LNCAP (cell line): Measurements from ENCODE around the gene DNAH2.

Experiments
- TF ChIP-seq, protein P1 (sequence below): fragments of 450-650 bp; IDR thresholded peaks from 2 replicates; pipeline ENCODE4 v1.5.1; 2017; ENCODE audit warnings: mild to moderate bottlenecking

DNAH2 gene

GRCh38 chr17:7740481-7741001, 23.0 kb downstream of the DNAH2 start:
- TF ChIP-seq, protein P1, sequence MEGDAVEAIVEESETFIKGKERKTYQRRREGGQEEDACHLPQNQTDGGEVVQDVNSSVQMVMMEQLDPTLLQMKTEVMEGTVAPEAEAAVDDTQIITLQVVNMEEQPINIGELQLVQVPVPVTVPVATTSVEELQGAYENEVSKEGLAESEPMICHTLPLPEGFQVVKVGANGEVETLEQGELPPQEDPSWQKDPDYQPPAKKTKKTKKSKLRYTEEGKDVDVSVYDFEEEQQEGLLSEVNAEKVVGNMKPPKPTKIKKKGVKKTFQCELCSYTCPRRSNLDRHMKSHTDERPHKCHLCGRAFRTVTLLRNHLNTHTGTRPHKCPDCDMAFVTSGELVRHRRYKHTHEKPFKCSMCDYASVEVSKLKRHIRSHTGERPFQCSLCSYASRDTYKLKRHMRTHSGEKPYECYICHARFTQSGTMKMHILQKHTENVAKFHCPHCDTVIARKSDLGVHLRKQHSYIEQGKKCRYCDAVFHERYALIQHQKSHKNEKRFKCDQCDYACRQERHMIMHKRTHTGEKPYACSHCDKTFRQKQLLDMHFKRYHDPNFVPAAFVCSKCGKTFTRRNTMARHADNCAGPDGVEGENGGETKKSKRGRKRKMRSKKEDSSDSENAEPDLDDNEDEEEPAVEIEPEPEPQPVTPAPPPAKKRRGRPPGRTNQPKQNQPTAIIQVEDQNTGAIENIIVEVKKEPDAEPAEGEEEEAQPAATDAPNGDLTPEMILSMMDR, result no peak

GRCh38 chr17:7742729-7743128, 25.2 kb downstream of the DNAH2 start:
- TF ChIP-seq, protein P1, result no peak

DNA sequence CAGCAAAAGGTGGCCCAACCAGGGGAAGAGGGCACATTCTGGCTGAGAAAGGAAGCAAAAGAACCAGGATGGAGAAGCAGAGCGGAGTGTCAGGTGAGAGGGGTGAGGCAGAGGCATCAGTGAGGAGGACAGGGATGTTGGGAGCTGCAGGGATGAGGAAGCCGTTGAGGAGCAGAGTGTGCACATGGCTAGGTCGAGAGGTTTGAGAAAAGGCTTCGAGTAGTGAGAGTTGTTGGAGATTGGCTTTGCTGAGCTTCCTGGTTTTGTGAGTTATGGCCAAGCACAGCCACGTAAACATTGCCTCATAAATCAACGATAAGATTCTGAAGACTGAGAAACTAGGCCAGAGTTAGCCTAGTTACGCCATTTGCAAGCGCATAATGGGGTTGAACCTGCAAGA, 26.9 kb downstream of the DNAH2 start:
- TF ChIP-seq, protein P1, result no peak

DNA sequence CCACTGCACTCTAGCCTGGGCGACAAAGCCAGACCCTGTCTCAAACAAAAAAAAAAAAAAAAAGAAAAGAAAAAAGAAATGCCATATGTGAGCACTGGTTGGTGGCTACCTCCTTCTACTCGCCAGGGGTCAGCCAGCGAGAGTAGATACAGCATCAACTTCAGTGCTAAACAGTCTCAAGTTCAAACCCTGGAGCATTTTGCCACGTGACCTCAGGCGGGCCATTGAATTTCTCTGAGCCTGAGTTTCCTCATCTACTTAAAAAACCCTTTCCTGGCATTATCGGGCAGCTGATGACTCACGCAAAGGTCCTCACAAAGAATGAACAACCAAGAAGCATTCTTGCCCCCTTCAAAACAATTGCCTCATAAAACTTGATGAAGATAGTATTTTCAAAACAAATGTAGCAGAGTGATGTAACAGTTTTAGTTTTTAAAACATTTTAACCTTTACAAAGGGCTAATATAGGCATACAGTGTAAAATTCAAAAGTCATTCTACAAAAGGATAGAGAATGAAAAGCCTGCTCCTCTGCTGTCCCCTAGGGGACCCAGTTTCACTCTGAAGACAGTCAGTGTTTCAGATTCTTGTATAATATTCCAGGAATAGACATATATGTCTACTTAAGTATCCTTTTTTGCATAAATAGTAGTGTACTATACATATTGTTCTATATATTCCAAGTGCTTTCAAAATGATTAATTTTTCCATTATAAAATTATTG, 28.4 kb downstream of the DNAH2 start:
- TF ChIP-seq, protein P1, result 0 out of 2 replicates have a peak, but pooled peaks have one; percentile 14

DNA sequence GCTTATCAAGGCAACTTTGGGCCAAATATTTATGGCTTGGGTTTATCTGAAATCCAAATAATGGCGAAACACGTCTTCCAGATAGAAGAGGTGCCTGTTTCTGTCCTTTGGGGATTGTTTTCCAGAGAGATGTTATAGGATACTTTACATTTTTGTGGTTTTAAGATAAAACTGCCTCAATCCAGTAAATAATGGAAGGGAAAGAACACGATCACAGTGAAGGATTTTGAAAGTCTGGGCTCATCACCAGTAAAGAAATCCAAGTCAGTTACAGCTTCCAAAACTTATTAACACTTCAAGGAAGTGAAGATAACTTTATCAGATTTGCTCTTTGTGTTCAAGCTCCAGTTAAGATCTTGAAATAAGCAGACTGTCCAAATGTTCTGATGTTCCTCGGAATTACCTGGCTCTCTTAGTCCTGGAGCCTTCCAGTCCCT, 30.1 kb downstream of the DNAH2 start:
- TF ChIP-seq, protein P1, result no peak

- TF ChIP-seq, protein P1, result no peak
These were observed 30.7 kb downstream of the DNAH2 start for GRCh38 chr17:7748076-7748775.

GRCh38 chr17:7750321-7750821, 32.8 kb downstream of the DNAH2 start:
- TF ChIP-seq, protein P1, result no peak
